Measurements from ENCODE around the gene SPAG9. TPM values are rescaled to one million over a fixed set of nuclear protein-coding genes. Genes with fewer than 3 reads are reported as not detected.
A peak's percentile ranks its signal among the peaks of the same experiment; 100 is the strongest.

SPAG9 gene
- total RNA-seq, 4 donors from 2014 or later: 81.2 to 99.9 (median 89.9) TPM

GRCh38 chr17:50939795-50940684 is 180.6 kb downstream of the SPAG9 start:
- H3K36me3 ChIP-seq: no peaks in the 10 kb centered on the region
- intact Hi-C loops (cut with DNase I): no loop called here
- H3K27me3 ChIP-seq: no peaks in the 10 kb centered on the region
- H3K9me3 ChIP-seq: no peaks in the 10 kb centered on the region
- no peak for TF ChIP-seq POLR2A (IDR thresholded peaks at IDR 0.05; ENCODE audit: low read depth)
- TF ChIP-seq EP300 (IDR thresholded peaks at IDR 0.05): no peak
- no peak for TF ChIP-seq POLR2AphosphoS5 (IDR thresholded peaks at IDR 0.05)
- TF ChIP-seq, protein P1, sequence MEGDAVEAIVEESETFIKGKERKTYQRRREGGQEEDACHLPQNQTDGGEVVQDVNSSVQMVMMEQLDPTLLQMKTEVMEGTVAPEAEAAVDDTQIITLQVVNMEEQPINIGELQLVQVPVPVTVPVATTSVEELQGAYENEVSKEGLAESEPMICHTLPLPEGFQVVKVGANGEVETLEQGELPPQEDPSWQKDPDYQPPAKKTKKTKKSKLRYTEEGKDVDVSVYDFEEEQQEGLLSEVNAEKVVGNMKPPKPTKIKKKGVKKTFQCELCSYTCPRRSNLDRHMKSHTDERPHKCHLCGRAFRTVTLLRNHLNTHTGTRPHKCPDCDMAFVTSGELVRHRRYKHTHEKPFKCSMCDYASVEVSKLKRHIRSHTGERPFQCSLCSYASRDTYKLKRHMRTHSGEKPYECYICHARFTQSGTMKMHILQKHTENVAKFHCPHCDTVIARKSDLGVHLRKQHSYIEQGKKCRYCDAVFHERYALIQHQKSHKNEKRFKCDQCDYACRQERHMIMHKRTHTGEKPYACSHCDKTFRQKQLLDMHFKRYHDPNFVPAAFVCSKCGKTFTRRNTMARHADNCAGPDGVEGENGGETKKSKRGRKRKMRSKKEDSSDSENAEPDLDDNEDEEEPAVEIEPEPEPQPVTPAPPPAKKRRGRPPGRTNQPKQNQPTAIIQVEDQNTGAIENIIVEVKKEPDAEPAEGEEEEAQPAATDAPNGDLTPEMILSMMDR (IDR thresholded peaks at IDR 0.05): no peak
- 93% methylated on average over 16 of the region's 16 CpGs for WGBS
- H3K4me3 ChIP-seq: no peak overlapping the region
- no peak for DNase-seq (ENCODE audit: extremely low spot score)
- no peak overlapping the region for H3K27ac ChIP-seq (replicated peaks in 1 of 4)
- peaks cover 21 to 33% (median 25%) of the 10 kb centered on the region in 4 donors for H3K4me1 ChIP-seq

DNA sequence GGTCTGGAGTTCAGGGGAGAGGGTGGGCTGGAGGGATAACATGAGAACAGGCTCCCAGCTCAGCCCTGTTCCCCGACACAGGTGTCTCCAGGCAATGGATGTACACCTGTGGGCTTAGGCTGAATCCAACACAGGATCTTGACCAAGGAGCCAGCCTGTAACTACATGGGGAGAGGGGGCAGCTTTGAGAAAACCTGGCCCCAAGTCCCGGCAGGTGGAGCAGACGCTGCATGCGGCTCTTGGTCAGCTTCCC is 181.2 kb downstream of the SPAG9 start:
- intact Hi-C loops (cut with DNase I): no loop called here
- TF ChIP-seq, protein P1 (IDR thresholded peaks at IDR 0.05): no peak
- TF ChIP-seq EP300 (IDR thresholded peaks at IDR 0.05) (no peak), POLR2A (IDR thresholded peaks at IDR 0.05; ENCODE audit: low read depth) (no peak), POLR2AphosphoS5 (IDR thresholded peaks at IDR 0.05) (no peak)
- 92% methylated on average over 4 of the region's 4 CpGs for WGBS
- no peaks in the 10 kb centered on the region for H3K9me3 ChIP-seq
- no peak overlapping the region for H3K27ac ChIP-seq (replicated peaks in 1 of 4)
- H3K27me3 ChIP-seq: no peaks in the 10 kb centered on the region
- no peak overlapping the region for H3K4me3 ChIP-seq
- DNase-seq (ENCODE audit: extremely low spot score): no peak
- H3K4me1 ChIP-seq: peaks cover 16 to 29% (median 20%) of the 10 kb centered on the region in 4 donors
- H3K36me3 ChIP-seq: no peaks in the 10 kb centered on the region

DNA sequence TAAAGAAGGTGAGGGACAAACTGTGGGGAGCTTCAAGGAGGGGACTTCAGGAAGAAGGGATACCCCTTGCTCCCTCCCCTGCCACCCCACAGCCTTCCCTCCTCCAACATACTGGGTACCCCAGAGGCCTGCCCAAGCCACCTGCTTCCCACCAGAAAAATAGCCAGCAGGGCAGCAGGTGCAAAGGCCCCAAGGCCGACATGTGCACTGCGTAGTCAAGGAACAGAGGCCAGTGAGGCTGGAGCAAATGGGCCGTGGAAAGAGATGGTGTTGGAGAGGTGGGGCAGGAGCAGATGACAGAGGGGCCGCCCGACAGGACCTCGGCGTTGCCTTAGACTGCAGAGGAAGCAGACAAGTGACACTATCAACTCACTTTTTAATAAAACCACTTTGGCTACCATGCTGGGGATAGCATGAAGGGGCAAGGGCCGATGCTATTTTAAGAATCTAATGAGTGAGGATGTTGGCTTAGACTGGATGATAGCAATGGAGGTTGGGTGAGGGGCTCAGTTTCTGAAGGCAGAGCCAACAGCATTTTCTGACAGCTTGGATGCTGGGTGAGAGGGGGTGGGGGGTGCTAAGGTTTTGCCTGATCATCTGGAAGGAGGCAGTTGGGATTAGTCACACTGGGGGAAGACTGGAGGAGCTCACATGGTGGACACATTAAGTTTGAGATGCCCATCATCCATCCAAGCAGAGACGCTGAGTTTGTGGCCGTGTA is 181.7 kb downstream of the SPAG9 start:
- no peak for DNase-seq (ENCODE audit: extremely low spot score)

DNA sequence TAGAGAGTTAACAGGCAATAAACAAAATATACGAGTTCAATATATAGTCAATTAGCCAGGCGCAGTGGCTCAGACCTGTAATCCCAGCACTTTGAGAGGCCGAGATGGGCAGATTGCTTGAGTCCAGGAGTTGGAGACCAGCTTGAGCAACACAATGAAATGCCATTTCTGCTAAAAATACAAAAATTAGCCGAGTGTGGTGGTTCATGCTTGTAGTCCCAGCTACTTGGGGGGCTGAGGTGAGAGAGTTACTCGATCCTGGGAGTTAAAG is 184.7 kb downstream of the SPAG9 start:
- no peaks in the 10 kb centered on the region for H3K36me3 ChIP-seq
- peak overlapping the region; percentile 8 to 98 (median 42) for H3K27ac ChIP-seq (replicated peaks in 1 of 4)
- peaks cover 19 to 42% (median 21%) of the 10 kb centered on the region in 4 donors for H3K4me1 ChIP-seq
- no peak for TF ChIP-seq EP300 (IDR thresholded peaks at IDR 0.05)
- TF ChIP-seq POLR2AphosphoS5 (IDR thresholded peaks at IDR 0.05): no peak
- no peak for TF ChIP-seq POLR2A (IDR thresholded peaks at IDR 0.05; ENCODE audit: low read depth)
- TF ChIP-seq, protein P1 (IDR thresholded peaks at IDR 0.05): no peak
- intact Hi-C loops (cut with DNase I): no loop called here
- DNase-seq (ENCODE audit: extremely low spot score): no peak
- H3K9me3 ChIP-seq: no peaks in the 10 kb centered on the region
- no peak overlapping the region for H3K4me3 ChIP-seq
- WGBS: 91% methylated on average over 5 of the region's 5 CpGs
- H3K27me3 ChIP-seq: no peaks in the 10 kb centered on the region

More for the DNA sequence above, 181.7 kb downstream of the SPAG9 start:
- intact Hi-C loops (cut with DNase I): no loop called here
- WGBS: 97% methylated on average over 10 of the region's 10 CpGs
- TF ChIP-seq POLR2AphosphoS5 (IDR thresholded peaks at IDR 0.05) (no peak), EP300 (IDR thresholded peaks at IDR 0.05) (no peak), POLR2A (IDR thresholded peaks at IDR 0.05; ENCODE audit: low read depth) (no peak)
- TF ChIP-seq, protein P1 (IDR thresholded peaks at IDR 0.05): no peak
- Histone ChIP-seq H3K27me3 (no peaks in the 10 kb centered on the region), H3K36me3 (no peaks in the 10 kb centered on the region), H3K4me1 (peaks cover 11 to 24% (median 15%) of the 10 kb centered on the region in 4 donors), H3K27ac (replicated peaks in 1 of 4) (no peak overlapping the region), H3K4me3 (no peak overlapping the region), H3K9me3 (no peaks in the 10 kb centered on the region)
